Right hindlimb (tissue), 1 donor: Measurements from ENCODE around the gene SPATA17.

ENCODE experiments used
- DNase-seq: peaks from one replicate; pipeline ENCODE4 v3.0.0-alpha.2; 2018

SPATA17 gene

DNA sequence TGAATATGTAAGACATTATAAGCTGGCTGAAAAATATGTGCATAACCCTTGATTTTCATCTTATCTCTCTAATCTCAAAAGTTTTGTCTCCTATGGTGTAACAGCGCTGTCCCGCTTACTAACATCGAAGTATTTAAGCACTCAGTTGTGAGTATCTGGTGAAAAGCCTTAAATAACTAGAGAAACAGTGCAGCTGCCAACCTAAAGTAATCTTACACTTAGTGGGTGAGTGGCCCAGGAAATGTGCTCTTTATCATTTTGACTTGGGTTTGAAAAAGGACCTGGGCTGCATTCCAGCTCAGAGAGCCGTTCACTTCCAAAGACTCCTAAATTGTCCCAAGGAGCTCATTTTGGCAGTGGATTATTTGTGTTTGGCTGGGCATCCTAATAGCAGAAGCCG lies 225.9 kb downstream of the SPATA17 start:
- peak; percentile 27 for DNase-seq

DNA sequence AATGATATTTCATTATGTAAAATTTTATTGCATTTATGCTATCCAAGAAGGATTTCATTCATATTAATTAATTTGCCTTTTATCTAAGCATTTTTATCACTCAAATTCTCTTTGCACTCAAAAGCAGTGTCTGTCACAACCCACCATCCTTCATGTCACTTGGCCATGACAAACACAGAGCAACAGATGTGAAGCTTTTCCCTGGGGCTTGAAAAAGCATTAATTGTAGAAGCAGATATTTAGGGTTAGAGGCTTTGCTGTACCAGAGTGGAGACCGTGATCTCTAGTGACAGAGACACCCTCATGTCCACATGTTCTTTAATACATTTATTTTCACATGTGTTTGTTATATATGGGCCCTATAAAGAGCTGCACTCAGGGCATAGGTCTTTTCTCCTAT lies 230.5 kb downstream of the SPATA17 start:
- no peak for DNase-seq

DNA sequence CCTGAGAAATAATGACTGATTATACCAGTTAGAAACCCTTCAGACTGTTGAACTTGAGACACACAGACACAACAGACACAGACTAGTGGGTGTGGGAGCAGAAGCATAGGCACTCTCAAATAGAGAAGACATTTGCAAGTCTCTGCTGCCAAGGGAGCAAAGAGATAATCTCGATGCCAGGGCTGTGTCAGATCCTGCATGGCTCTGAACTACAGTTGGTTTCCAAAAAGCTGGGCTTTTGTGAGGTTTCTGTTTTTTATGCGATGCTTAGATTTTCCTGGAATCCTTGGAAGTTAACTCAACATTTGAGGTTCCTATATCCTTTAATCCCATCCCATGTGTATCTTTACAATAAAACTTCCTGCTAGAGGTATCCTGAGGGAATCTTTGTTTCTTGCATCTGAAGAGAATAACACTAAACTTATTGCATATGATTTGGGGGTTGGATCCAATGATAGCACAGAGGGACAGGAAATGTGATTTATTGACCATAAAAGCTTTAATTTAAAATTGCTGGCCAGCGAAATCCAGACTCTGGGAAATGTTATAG lies 236.4 kb downstream of the SPATA17 start:
- DNase-seq, result no peak

DNA sequence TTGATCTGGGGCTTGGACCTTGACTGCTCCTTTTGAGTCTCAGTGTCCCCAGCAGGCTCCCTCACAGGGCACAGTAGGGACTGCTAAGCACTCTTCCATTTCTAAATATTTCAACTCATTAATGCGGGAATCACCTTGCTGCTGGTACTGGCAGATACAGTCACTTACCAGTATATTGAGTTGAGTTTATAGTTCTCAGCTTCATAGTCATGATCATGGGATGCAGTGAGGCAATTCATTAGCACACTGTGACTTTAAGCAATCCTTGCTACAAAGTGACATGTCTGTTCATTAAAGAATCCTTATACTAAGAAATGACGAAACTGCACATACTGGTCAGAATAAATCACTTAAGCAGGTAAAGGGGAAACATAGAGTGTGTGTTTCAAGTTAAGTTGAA lies 240.8 kb downstream of the SPATA17 start:
- DNase-seq, result no peak

DNA sequence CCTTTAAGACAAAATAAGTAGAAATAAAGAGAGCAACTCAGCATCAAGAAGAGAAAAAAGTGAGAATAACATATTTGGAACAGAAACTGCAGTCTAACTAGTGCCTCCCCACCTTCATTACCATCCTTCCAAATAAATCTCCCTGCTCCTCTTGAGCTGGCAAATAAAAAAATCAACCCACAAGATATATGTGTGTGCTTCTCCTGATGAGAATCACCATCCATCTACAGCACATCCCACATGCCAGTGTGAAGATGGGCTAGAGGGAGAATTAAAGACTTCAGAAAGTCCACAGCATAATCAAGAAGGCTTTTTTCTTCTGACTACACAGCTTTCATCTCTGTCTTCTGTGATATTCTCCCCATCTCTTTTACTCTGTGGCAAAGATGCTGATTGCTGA lies 244.1 kb downstream of the SPATA17 start:
- no peak for DNase-seq

DNA sequence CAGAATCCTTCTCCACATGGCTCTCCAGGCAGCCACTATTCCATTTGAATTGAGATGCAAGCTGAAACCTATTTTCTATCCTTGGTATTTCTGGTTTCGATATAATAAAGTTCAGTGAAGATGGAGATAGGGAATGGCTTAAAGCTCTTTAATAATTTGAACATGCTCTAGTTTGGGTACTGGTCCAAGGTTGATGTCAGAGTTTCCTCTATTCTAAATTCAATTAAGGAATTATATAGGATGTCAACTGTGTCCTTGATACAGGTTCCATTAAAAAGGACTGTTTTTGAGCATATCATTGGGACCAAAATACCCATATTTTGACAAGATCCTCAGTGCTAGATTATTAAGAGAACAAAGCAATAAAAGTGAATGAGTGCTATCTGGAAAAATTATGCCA lies 245.3 kb downstream of the SPATA17 start:
- no peak for DNase-seq

DNA sequence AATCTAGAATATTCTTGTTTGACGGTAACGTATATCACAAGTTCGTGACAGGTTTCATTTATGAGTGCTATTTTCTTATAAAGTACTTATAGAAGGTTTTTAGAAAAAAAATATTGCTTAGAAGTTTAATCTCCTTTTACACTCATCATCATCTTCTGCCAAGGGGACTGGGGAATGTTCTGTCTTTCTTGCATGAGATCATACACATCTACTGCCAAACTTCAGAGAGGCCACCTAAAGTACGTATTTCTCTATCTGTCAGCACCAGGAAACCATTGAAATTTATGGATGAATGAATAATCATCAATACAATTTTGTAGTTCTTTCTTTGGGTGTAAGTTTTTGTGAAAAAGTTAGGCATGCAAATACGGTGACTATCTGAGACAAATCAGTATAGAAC lies 245.8 kb downstream of the SPATA17 start:
- no peak for DNase-seq

DNA sequence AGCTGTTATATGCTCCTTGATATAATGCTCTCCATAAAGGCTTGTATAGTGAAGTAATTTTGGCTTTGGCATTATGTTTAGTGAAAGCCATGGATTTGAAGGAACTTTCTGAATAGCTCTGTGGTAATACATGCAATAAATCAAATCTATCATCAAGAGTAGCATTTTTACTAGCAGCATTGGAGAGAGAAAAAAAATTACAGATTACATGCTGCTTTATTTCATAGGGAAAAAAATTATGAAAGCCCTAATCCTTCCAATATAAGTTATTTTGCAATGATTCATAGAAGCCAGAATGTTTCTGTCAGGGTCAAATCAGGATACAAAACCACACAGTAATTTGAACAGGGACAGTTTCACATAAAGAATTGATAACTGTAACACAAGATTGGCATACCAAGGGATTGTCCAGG lies 250.0 kb downstream of the SPATA17 start:
- DNase-seq, result no peak

DNA sequence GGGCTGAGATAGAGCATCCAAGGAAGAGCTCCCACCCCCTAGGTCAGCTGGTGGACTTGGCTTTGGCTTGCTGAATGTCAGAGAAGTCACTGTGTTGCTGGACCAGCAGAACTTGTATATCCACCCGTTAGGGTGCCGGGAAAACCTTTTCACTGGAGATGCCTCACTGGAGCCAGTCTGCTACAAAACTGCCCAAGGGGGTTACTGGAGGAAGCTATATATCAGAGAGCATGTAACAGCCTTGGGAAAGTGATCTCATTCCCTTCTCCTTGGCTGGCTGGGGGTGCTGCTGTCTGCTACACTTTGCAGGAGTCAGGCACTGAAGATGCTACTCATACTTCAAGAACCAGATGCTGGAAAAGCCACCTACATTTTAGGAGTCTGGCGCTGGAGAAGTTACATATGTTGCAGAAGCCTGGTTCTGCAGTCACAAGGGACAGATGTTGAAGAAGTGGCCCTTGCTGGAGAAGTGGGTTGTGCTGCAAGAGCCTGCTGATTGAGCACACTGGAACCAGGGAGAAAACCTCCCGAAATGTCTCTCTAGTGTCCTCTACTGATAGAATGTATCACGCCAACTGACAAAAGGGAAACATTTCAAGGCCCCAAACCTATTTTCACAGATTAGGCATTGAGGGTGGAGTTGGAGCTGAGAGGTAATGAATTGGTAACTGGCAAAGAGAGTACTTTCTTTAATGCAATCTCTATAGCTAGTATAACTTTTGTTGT lies 250.6 kb downstream of the SPATA17 start:
- no peak for DNase-seq

DNA sequence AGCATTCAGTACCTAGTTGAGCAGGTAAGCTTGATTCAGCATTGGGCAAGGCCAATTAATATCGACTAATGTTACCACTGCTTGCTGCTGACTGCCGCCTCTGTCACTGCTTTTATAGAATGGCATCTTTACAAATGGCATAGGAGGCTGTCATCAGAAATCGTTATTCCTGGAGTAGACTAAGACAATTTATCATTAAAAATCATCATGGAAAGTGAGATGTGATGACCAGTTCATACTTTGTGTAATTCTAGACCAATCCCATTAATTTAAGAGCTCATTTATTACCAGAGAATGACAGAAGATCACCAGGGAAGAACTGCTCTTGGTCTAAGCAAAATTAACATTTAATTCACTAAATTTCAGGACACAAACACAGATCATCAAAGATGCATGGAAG lies 254.0 kb downstream of the SPATA17 start:
- DNase-seq, result no peak

DNA sequence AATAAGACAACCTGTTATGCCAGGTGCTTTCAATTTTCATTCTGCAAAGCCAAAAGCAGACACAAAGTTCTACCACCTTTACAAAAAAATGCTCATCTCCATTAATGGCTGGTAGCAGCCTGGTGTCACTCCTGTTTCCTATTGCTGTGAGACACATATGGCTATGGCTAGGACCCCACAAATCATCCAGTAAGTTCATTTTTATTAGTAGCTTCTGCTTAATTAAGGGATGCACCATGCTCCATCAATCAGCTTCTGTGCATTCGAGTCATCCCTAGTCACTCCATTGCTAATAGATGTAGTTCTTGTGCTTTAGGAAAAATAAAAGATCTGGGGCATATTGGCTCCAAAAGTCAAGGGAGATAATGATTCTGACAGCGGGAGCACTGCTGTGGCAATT lies 257.2 kb downstream of the SPATA17 start:
- no peak for DNase-seq

DNA sequence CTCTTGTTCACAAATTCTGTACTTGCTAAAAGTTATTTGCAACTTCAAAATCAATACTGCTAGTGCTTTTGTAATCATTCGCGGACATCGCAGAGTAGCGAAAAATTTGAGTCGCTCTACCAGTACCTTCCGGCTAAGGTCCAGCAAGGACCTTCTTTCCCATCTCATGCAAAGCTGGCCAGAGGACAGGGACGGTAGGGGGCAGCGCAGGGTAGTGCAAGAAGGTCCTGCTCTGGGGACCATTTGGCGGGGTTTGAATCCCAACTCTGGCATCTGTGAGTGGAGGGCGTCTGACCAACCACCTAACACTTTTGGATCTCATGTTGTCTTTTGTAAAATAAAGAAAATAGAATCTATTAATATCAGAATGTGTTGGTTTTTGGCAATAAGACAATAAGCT lies 258.3 kb downstream of the SPATA17 start:
- DNase-seq, result no peak

DNA sequence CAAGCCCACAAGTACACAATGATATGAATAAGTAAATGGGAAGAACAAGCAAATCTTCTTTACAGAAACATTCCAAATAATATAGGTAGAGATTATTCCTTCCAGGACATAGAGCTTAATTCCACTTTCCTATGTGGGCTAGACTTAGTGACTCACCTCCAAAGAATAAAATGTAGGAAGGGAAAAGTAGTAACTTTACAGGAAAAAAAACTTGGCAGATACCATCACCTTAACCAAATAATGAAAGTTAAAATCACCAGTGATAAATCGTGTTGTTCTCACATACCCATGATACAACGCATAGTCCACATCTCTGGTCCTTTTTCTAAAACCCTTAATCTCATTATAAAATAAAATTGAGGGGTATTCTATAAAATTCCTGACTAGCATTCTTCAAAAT lies 260.8 kb downstream of the SPATA17 start:
- DNase-seq, result no peak

DNA sequence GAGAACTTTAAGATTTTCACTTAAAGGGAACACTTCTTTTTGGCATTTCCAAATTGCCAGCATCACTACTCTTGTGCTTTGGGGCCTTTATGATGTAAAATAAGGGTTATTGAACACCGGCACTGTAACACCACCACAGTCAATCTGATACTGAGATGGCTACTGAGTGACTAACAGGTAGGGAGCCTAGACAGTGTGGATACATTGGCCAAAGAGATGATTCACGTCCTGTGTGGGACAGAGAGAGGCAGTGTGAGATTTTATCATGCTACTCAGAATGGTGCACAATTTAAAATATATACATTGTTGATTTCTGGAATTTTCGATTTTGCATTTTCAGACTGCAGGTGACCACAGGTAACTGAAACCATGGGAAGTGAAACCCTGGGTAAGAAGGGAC lies 261.6 kb downstream of the SPATA17 start:
- DNase-seq, result no peak

DNA sequence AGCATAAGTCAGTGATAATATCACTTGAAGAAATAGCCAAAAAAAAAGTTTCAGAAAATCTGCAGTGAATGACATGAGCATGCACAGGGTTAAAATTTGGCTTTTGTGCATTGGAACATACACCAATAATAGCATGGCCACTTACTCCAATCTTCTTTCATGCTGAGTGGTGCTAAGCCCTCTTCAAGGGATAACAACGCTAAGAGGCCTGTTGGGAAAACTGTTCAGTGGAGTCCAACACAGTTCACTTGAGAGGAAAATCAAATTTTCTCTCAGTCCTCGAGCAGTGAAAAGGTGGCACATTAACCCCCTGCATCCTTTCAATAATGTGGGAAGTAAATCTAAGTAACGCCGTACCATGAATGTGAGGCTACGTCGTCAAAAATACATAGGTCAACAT lies 264.7 kb downstream of the SPATA17 start:
- no peak for DNase-seq

DNA sequence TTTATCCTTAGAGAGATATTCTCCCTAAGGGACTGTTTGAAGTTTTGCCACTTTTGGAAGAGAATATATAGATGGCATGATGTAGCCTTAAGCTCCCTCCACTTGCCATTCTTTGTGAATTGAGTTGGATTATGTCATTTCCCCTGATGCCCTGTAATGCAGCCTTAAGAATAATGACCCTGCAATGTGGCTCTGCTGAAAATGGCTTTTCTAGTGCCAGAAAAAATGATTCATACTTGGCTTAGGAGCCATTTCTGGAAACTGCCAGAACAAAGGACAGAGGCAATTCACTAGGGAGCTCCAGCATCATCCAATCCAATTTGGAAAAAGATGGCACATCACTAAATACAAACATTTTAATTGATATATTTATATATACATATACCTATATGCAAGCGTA lies 265.3 kb downstream of the SPATA17 start:
- no peak for DNase-seq

DNA sequence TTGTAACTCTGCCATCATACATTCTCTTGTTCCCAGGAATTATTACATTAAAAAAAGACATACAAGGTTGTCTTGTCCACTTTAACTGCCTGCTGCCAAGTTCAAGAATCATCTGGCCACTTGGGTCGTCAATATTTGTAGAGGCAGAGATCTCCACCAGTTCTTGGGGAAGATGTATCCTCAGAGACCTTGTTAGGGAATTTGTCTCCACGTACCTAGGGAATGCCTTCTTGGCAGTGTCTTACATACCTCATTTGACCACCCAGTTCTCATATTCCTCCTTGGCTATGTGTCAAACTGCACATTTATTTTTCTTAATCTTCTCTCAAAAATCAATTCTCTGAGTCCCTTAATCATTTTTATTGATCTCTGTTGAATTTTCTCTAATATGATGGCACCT lies 266.0 kb downstream of the SPATA17 start:
- DNase-seq, result no peak

DNA sequence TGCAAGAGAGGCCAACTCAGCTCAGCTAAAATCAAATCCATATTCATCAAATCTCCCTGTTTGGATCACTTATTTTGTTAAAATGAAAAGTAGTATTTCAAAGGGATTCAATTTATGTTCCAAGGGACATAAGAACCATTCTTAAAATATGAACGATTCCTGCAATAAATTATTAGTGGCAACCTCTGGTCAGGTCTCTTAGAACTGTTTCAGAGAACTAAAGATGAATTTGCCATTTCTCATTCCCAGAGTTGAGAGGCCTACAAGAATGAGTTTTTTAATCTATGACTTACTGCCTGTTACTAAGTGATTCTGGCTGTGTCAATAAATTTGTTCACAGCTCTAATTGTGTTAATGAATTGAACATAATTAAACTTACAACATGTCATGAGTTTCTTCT lies 268.5 kb downstream of the SPATA17 start:
- no peak for DNase-seq

DNA sequence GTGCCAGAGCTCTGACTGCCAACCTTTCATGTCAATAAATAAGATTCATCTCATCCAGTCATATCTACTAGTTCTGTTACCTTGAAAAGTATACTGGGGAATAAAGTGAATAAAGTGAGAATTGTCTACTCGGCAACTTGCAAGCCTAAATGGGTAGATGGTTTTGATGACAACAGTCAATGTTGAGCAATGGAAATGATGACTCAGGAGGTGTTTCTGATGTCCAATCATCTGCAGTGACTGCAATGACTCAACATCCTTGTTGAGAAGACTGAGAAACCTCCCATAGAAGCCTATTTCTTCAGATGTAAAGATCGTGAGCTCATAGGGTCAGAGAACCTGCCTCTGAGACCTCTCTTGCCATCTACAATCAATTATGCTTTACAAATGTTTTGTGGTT lies 276.4 kb downstream of the SPATA17 start:
- no peak for DNase-seq

DNA sequence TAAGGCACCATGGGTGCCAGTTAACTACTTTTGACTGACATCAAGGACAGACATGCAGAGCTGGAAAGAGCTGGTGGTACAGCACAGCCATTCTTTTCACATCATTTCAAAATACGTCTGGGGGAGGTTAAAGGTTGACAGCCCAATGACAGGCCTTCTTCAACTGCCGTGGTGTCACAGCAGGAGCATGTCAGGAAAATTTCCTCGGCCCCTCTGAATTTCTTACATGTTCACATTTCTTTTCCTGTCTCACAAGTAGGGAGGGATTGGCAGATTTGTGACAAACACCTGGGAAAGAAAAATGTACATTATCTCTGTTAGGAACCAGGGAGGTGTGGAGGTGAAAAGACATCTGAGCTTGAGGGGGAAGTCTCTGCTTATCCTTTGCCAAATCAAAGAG lies 279.1 kb downstream of the SPATA17 start:
- no peak for DNase-seq

DNA sequence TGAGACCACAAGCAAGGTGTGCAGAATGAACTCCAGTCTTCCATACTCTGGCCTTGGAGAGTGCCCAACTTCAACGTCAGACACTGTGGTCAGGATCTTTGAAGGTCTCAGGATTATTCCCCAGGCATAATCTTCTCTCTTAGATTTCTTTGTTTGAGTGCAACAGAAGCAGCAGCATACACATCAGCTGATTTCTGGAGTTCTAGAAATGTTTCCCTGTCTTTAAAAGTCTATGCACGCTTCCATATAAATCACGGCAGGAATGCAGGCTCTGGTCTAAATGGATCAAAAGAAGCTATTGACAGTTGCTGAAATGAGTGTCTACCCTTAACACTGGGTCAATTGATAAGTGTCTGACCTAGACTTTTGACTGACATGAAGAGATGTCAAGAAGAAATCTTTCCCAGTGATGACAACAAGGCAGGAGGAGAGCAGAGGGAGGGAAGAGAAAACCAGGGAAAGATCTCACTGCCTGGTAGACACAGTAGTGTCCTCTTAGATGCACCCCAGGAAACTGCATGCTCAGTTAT lies 279.7 kb downstream of the SPATA17 start:
- no peak for DNase-seq

DNA sequence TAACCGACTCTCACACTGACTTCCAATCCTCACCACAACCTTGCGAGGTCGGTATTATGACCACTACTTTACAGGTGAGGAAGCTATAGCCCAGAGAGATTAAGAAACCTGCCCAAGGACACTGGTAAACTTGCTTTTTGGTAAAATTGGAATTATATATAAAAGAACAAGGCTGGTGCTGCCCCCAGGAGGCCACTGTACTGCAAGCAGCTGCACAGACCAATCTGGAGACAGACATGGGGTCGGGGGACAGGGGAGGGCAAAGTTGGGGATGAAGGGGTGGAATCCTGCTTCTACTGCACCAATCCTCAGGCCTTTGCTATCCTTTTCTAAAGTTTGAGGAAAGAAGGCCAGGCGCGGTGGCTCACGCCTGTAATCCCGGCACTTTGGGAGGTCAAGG lies 280.8 kb downstream of the SPATA17 start:
- no peak for DNase-seq

DNA sequence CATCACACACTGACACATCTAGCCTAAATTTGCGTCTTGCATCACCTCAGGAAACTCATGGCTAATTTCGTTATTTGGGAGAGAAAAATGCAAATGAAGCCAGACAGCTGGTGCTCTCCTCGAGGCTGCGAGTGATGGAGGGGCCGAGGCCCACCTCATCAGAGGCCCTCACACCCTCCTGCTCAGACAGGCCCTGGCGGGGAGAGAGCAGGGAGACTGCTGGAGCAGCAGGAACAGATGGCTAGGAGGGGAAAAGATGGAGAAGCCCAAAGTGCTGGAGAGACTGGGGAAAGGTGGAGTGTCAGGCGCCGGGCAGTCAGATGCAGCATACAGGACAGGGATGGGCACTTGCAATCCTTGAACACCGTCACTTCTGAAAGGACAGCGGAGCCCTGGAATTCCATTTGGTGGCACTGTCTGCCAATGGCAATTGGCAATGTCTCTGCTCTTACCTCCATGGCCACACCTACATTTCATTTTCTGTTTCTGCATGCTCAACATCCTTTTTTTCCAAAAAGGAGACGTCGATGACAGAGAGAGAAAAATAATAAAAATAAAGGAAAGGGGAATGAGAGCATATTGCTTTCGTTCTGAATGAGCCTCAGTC lies 286.2 kb downstream of the SPATA17 start:
- no peak for DNase-seq

DNA sequence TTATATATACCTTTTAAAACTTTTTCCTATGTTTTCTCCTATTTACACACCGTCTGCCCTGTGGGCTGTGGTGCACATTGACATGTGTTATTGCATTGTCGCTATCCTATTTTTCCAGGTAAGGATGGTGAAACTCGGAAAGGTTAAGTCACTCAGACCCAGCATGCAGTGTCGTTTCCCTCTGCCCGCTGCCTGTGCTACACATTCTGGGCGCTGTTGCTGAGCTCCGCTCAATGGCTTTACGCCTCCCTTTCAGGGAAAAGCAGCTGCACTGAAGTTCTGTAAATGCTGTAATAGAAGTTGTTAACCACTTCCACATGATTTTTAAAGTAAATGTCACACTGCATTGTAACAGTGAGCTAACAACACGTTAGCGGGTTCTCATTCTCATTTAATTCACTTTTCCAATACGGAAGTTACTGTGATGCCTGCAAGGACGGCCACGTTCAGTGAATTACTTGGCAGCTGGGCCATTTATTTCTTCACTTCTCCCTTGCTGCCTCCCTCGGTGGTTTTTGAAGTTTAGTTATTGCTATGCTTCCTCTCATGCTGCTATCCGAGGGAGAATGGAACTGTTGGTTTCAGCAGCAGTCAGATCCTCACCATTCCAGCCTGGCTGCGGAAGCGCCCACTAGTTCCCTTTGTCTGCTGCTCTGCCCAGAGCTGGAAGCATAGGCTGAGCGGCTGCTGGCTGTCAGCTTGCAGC lies 288.7 kb downstream of the SPATA17 start:
- peak; percentile 36 for DNase-seq
